ENCODE results near the gene BGN. TPM values are rescaled to one million over a fixed set of nuclear protein-coding genes. Genes with fewer than 3 reads are reported as not detected.

The BGN gene
- polyA plus RNA-seq, 3 donors = not detected

DNA sequence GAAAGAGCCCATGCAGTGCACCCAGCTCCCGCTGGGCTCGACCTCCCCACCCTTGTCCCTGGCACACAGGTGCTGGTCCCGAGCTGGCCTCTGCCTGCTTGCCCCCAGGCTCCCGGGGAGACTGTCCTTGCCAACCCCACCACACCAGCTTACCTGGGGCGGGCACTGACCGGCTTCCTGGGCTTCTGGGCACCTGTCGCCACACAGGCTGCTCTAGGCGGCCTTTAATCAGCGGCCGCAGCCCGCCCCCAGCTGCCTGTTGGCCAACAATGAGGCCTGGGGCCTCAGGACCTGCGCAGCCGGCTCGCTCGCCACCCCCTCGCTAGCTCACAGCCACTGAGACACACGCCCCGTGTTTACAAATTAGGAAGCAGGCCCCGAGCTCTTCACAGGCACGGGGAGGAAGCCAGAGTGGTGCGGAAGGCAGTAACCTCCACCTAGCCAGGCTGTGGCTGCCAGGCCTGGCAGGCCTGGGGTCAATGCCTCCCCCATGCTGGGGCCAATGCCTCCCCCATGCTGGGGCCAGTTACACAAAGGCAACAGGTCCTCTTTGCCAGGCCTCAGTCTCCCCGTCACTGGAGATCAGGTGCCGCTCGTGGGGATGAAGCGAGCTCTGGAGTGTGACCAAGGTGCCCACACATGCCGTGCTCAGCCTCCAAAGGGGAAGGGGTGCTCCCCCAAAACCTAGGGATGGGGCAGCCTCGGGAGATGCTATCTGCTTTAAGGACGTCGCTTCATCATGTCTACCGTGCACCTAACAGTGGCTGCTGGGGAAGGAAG is 48.7 kb upstream of the BGN start, which contains the start of gene TREX2:
Gene TREX2 (minus strand): TSS at position 201 of the 780 bp plus-strand sequence. CDS start 626 bp downstream, outside the sequence.
- no peak within 1 kb of the TSS for H3K4me2 ChIP-seq (replicated peaks; ENCODE audit: extremely low read depth, low read length, poor library complexity, severe bottlenecking)
- H3K27ac Mint-ChIP-seq = peak within 1 kb of the TSS in 2 of 7 donors; percentile 68 to 72
- H3K27me3 ChIP-seq (ENCODE audit: control insufficient read depth in 2 of 2, insufficient read depth in 2 of 2, low read length in 2 of 2) = no peaks in the 10 kb centered on the region
- H3K4me1 ChIP-seq (ENCODE audit: control insufficient read depth in 1 of 2, insufficient read depth in 2 of 2, low read length in 2 of 2) = no peaks in the 10 kb centered on the region
- TF ChIP-seq, protein P1, sequence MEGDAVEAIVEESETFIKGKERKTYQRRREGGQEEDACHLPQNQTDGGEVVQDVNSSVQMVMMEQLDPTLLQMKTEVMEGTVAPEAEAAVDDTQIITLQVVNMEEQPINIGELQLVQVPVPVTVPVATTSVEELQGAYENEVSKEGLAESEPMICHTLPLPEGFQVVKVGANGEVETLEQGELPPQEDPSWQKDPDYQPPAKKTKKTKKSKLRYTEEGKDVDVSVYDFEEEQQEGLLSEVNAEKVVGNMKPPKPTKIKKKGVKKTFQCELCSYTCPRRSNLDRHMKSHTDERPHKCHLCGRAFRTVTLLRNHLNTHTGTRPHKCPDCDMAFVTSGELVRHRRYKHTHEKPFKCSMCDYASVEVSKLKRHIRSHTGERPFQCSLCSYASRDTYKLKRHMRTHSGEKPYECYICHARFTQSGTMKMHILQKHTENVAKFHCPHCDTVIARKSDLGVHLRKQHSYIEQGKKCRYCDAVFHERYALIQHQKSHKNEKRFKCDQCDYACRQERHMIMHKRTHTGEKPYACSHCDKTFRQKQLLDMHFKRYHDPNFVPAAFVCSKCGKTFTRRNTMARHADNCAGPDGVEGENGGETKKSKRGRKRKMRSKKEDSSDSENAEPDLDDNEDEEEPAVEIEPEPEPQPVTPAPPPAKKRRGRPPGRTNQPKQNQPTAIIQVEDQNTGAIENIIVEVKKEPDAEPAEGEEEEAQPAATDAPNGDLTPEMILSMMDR (IDR thresholded peaks at IDR 0.05) = no peak
- H2AFZ ChIP-seq (ENCODE audit: insufficient read depth, low read depth, low read length, poor library complexity, severe bottlenecking) = no peak within 1 kb of the TSS
- no peak within 1 kb of the TSS for H3K9ac ChIP-seq (ENCODE audit: insufficient read depth, low read length, poor library complexity, severe bottlenecking)
- H3K27me3 Mint-ChIP-seq (ENCODE audit: low read depth in 3 of 3) = peaks cover 0 to 7% (median 3%) of the 10 kb centered on the region in 3 donors
- H3K4me1 Mint-ChIP-seq = no peaks in the 10 kb centered on the region
- H3K36me3 Mint-ChIP-seq = peaks cover 8 to 14% of the 10 kb centered on the region in 2 donors
- H3K27ac ChIP-seq (ENCODE audit: low read depth in 1 of 2, low read length in 2 of 2) = no peak within 1 kb of the TSS
- no peak for DNase-seq
- no peaks in the 10 kb centered on the region for H3K9me3 Mint-ChIP-seq
- H3K79me2 ChIP-seq (ENCODE audit: insufficient read depth, low read length) = no peaks in the 10 kb centered on the region
- H3K4me3 Mint-ChIP-seq = no peak within 1 kb of the TSS
- no peak within 1 kb of the TSS for H3K4me3 ChIP-seq (replicated peaks in 1 of 3; ENCODE audit: low read depth in 2 of 3, low read length in 3 of 3)
- 54% methylated on average over 10 of the region's 30 CpGs for WGBS (ENCODE audit: insufficient coverage)
- H3K36me3 ChIP-seq (replicated peaks in 1 of 2; ENCODE audit: control insufficient read depth in 1 of 2, insufficient read depth in 2 of 2, low read length in 2 of 2) = peaks cover 15 to 19% of the 10 kb centered on the region in 2 donors
- H4K20me1 ChIP-seq (ENCODE audit: insufficient read depth, low read length) = no peaks in the 10 kb centered on the region
- H3K9me3 ChIP-seq (replicated peaks in 1 of 2; ENCODE audit: control insufficient read depth in 1 of 2, insufficient read depth in 1 of 2, low read length in 2 of 2) = no peaks in the 10 kb centered on the region
- intact Hi-C loops (cut with micrococcal nuclease) = no loop called here

DNA sequence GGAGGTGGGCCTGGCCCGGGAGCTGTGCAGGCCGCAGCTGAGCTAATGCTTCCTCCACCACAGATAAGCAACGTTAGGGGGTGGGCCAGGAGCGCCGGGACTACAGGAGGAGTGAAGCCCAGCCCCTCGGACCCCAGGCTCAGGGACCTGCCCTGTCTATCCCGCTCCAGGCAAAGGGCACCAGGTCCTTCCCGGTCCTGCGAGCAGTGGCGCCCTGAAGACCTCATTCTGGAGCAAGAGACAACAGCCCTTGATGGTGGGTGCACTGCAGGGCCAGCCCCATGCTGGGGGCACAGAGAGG is 48.2 kb upstream of the BGN start:
- peaks cover 0 to 9% (median 3%) of the 10 kb centered on the region in 3 donors for H3K27me3 Mint-ChIP-seq (ENCODE audit: low read depth in 3 of 3)

More for the DNA sequence above, 48.2 kb upstream of the BGN start:
- no peak overlapping the region for H3K9ac ChIP-seq (ENCODE audit: insufficient read depth, low read length, poor library complexity, severe bottlenecking)
- TF ChIP-seq, protein P1 (IDR thresholded peaks at IDR 0.05) = no peak
- H3K9me3 ChIP-seq (replicated peaks in 1 of 2; ENCODE audit: control insufficient read depth in 1 of 2, insufficient read depth in 1 of 2, low read length in 2 of 2) = no peaks in the 10 kb centered on the region
- no peaks in the 10 kb centered on the region for H3K4me1 ChIP-seq (ENCODE audit: control insufficient read depth in 1 of 2, insufficient read depth in 2 of 2, low read length in 2 of 2)
- H3K36me3 Mint-ChIP-seq = peaks cover 13 to 20% of the 10 kb centered on the region in 2 donors
- 68% methylated on average over 6 of the region's 10 CpGs for WGBS (ENCODE audit: insufficient coverage)
- H3K4me3 ChIP-seq (replicated peaks in 1 of 3; ENCODE audit: low read depth in 2 of 3, low read length in 3 of 3) = no peak overlapping the region
- no peaks in the 10 kb centered on the region for H4K20me1 ChIP-seq (ENCODE audit: insufficient read depth, low read length)
- no peaks in the 10 kb centered on the region for H3K9me3 Mint-ChIP-seq
- no peaks in the 10 kb centered on the region for H3K79me2 ChIP-seq (ENCODE audit: insufficient read depth, low read length)
- no peak overlapping the region for H3K27ac ChIP-seq (ENCODE audit: low read depth in 1 of 2, low read length in 2 of 2)
- H3K27me3 ChIP-seq (ENCODE audit: control insufficient read depth in 2 of 2, insufficient read depth in 2 of 2, low read length in 2 of 2) = no peaks in the 10 kb centered on the region
- H3K4me3 Mint-ChIP-seq = no peak overlapping the region
- H3K27ac Mint-ChIP-seq = peak overlapping the region in 1 of 7 donors; percentile 72
- DNase-seq = no peak
- peaks cover 19 to 24% of the 10 kb centered on the region in 2 donors for H3K36me3 ChIP-seq (replicated peaks in 1 of 2; ENCODE audit: control insufficient read depth in 1 of 2, insufficient read depth in 2 of 2, low read length in 2 of 2)
- no peak overlapping the region for H2AFZ ChIP-seq (ENCODE audit: insufficient read depth, low read depth, low read length, poor library complexity, severe bottlenecking)
- H3K4me2 ChIP-seq (replicated peaks; ENCODE audit: extremely low read depth, low read length, poor library complexity, severe bottlenecking) = no peak overlapping the region
- intact Hi-C loops (cut with micrococcal nuclease) = no loop called here
- no peaks in the 10 kb centered on the region for H3K4me1 Mint-ChIP-seq

Data from CD14-positive monocyte (primary cell).